Endothelial cell (in vitro differentiated cells): Measurements from ENCODE around the gene RING1. TPM values are rescaled to one million over a fixed set of nuclear protein-coding genes. Genes with fewer than 3 reads are reported as not detected.

Experiments used
- DNase-seq: peaks from one replicate; pipeline ENCODE4 v3.0.0; 2021; ENCODE audit warnings: low spot score
- H3K27ac Mint-ChIP-seq: one replicate; pipeline ENCODE4 v1.8.0; 2021; ENCODE audit warnings: mixed read lengths, inconsistent platforms; ENCODE audit not compliant: unreplicated experiment
- H3K27me3 Mint-ChIP-seq: one replicate; pipeline ENCODE4 v1.8.0; 2021; ENCODE audit warnings: mild to moderate bottlenecking, moderate library complexity, mixed read lengths, inconsistent platforms; ENCODE audit not compliant: unreplicated experiment
- H3K36me3 Mint-ChIP-seq: one replicate; pipeline ENCODE4 v1.8.0; 2021; ENCODE audit warnings: mild to moderate bottlenecking, low read depth, mixed read lengths, inconsistent platforms; ENCODE audit not compliant: unreplicated experiment
- H3K4me1 Mint-ChIP-seq: one replicate; pipeline ENCODE4 v1.8.0; 2021; ENCODE audit warnings: mild to moderate bottlenecking, mixed read lengths, inconsistent platforms; ENCODE audit not compliant: unreplicated experiment
- H3K4me3 Mint-ChIP-seq: one replicate; pipeline ENCODE4 v1.8.0; 2021; ENCODE audit warnings: mild to moderate bottlenecking, mixed read lengths, inconsistent platforms; ENCODE audit not compliant: unreplicated experiment
- H3K9me3 Mint-ChIP-seq: one replicate; pipeline ENCODE4 v1.8.0; 2021; ENCODE audit warnings: mixed read lengths, inconsistent platforms; ENCODE audit not compliant: unreplicated experiment
- total RNA-seq: library from RNA; stranded (reverse); fragmentation: NEBNext Ultra II Directional; extraction: Animal tissue kit (Norgen Biotek cat#: 25700); gene quantifications from one replicate; pipeline ENCODE4 v1.2.1, GENCODE V29; 2021; ENCODE audit not compliant: unreplicated experiment
- TF ChIP-seq, protein P1 (sequence below): fragments of 200-600 bp; sonication (generic); IDR thresholded peaks from one replicate; pipeline ENCODE4 v1.5.0; 2021; ENCODE audit warnings: antibody characterized with exemption; ENCODE audit not compliant: unreplicated experiment

Gene RING1
- total RNA-seq, 1 donor from 2014 or later = 19.6 TPM

DNA sequence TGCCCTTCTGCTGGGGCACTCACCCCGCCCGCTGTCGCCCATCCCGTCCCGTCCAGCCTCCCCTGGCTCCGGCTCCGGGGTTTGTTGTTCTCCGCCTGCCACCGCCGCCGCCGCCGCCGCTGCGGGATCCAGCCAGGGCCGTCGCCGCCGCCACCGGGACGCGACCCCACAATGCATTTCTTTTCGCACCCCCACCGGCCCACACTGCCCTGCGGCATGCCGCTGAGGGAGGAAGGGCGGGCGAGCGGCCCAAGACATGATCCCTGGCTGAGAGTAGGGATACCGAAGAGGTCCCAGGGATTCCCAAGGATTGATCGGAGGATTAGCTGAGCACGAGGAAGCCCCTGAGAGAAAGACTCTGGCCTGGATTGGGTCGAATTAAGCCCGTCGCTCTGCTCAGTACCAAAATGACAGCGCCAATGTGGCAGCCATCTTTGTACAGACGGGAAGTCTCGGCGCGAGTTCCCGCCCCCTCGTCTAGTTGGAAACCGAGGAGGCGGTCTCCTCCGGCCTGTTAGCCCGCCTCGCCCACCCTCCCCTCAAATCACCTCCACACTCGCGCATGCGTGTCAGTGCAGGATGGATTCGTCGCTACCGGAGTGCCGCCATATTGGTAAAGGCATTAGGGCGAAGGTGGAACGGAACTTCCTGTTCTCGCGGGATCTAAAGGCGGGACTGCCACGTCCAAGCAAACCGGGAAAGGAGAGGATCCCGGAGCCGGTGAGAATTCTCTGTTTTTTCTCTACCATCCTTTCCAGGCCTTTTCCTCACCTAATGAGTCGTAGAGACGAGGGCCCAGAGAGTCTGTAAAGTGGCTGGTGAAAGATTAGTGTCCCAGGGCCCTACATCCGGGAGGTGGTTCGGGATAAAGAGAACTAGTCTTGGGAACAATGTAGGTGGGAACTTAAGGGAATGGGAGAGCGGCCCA, 7.8 kb upstream of the RING1 start, which contains the start of the genes RXRB and SLC39A7:
Gene RXRB, minus strand, starts transcription at position 447 of the 928 bp plus-strand sequence. Its CDS starts 189 bp downstream, at position 258.
Gene SLC39A7, plus strand, starts transcription at position 649 of the 928 bp plus-strand sequence. CDS start 379 bp downstream, outside the sequence.
- peaks cover 60% of the 10 kb centered on the region for H3K4me1 Mint-ChIP-seq
- H3K9me3 Mint-ChIP-seq = no peaks in the 10 kb centered on the region
- H3K36me3 Mint-ChIP-seq = peaks cover 55% of the 10 kb centered on the region
- DNase-seq = peak; percentile 98
- peak within 1 kb of the TSS; percentile 100 for H3K4me3 Mint-ChIP-seq
- H3K27me3 Mint-ChIP-seq = peaks cover 22% of the 10 kb centered on the region
- H3K27ac Mint-ChIP-seq = peak within 1 kb of the TSS; percentile 98
- TF ChIP-seq, protein P1, sequence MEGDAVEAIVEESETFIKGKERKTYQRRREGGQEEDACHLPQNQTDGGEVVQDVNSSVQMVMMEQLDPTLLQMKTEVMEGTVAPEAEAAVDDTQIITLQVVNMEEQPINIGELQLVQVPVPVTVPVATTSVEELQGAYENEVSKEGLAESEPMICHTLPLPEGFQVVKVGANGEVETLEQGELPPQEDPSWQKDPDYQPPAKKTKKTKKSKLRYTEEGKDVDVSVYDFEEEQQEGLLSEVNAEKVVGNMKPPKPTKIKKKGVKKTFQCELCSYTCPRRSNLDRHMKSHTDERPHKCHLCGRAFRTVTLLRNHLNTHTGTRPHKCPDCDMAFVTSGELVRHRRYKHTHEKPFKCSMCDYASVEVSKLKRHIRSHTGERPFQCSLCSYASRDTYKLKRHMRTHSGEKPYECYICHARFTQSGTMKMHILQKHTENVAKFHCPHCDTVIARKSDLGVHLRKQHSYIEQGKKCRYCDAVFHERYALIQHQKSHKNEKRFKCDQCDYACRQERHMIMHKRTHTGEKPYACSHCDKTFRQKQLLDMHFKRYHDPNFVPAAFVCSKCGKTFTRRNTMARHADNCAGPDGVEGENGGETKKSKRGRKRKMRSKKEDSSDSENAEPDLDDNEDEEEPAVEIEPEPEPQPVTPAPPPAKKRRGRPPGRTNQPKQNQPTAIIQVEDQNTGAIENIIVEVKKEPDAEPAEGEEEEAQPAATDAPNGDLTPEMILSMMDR = no peak

DNA sequence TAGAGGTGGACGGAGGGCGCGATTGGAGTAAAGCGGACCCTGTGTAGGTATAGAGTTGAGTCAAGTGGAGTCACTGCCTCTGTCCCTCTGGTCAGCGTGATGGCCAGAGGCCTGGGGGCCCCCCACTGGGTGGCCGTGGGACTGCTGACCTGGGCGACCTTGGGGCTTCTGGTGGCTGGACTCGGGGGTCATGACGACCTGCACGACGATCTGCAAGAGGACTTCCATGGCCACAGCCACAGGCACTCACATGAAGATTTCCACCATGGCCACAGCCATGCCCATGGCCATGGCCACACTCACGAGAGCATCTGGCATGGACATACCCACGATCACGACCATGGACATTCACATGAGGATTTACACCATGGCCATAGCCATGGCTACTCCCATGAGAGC, 7.2 kb upstream of the RING1 start:
- peaks cover 66% of the 10 kb centered on the region for H3K4me1 Mint-ChIP-seq
- no peak for DNase-seq
- peaks cover 19% of the 10 kb centered on the region for H3K27me3 Mint-ChIP-seq
- TF ChIP-seq, protein P1 = no peak
- H3K36me3 Mint-ChIP-seq = peaks cover 49% of the 10 kb centered on the region
- peak overlapping the region; percentile 100 for H3K4me3 Mint-ChIP-seq
- peak overlapping the region; percentile 98 for H3K27ac Mint-ChIP-seq
- no peaks in the 10 kb centered on the region for H3K9me3 Mint-ChIP-seq

DNA sequence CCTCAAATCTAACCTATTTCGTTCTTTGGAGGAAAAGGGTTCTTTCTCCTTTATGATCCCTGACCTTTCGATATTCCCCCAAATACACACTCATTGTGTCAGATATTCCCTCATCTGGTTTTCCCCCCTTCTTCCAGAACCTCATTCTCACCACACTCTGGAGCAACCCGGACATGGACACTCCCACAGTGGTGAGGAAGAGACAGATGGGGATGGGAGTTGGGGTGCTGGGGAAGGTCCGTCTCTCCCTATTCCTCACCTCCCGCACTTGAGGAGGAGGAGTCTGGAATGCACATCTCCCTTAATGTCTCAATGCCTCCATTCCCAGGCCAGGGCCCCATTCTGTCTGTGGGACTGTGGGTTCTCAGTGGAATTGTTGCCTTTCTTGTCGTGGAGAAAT, 6.4 kb upstream of the RING1 start:
- peak overlapping the region; percentile 90 for H3K27ac Mint-ChIP-seq
- H3K9me3 Mint-ChIP-seq = no peaks in the 10 kb centered on the region
- peaks cover 70% of the 10 kb centered on the region for H3K4me1 Mint-ChIP-seq
- peak overlapping the region; percentile 100 for H3K4me3 Mint-ChIP-seq
- H3K27me3 Mint-ChIP-seq = peaks cover 19% of the 10 kb centered on the region
- H3K36me3 Mint-ChIP-seq = peaks cover 43% of the 10 kb centered on the region
- TF ChIP-seq, protein P1 = no peak
- no peak for DNase-seq

DNA sequence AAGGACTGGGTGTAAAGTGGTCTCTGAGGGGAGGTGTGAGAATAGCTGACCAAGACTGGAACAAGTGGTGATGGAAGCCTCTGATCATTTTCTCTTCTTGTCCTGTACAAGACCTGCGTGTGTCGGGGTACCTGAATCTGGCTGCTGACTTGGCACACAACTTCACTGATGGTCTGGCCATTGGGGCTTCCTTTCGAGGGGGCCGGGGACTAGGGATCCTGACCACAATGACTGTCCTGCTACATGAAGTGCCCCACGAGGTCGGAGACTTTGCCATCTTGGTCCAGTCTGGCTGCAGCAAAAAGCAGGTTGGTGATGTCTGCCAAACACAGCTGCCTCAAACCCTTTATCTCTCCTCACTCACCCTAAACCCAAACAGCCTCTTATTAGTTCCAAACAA, 5.5 kb upstream of the RING1 start:
- Mint-ChIP-seq H3K9me3 (no peaks in the 10 kb centered on the region), H3K27ac (peak overlapping the region; percentile 37), H3K4me3 (peak overlapping the region; percentile 100), H3K4me1 (peaks cover 63% of the 10 kb centered on the region), H3K27me3 (peaks cover 19% of the 10 kb centered on the region), H3K36me3 (peaks cover 35% of the 10 kb centered on the region)
- no peak for DNase-seq
- TF ChIP-seq, protein P1 = no peak
